ENCODE results near the gene CCDC9B.

- TF ChIP-seq POLR2A (IDR thresholded peaks at IDR 0.05; ENCODE audit: low read length) = no peak
- TF ChIP-seq GATA1 (IDR thresholded peaks at IDR 0.05; ENCODE audit: low read depth, low read length) = no peak
These were observed 48.4 kb upstream of the CCDC9B start for GRCh38 chr15:40388941-40389823.
